H9 (cell line): ENCODE data around the gene DMD. TPM values are rescaled to one million over a fixed set of nuclear protein-coding genes. Genes with fewer than 3 reads are reported as not detected.

Experiments
- DNase-seq: peaks from one replicate; pipeline ENCODE4 v3.0.0-alpha.2; 2017
- H2AFZ ChIP-seq: one replicate; pipeline ENCODE4 v1.6.1; 2013; ENCODE audit warnings: mild to moderate bottlenecking, low read length, control low read depth, moderate library complexity
- H2AK5ac ChIP-seq: 2 replicates; pipeline ENCODE4 v1.6.1; 2013; ENCODE audit warnings: low read length, control low read depth, mixed read lengths; ENCODE audit not compliant: insufficient read length
- H2BK120ac ChIP-seq: one replicate; pipeline ENCODE4 v1.6.1; 2013; ENCODE audit warnings: low read depth, mild to moderate bottlenecking, low read length, control low read depth, inconsistent platforms; ENCODE audit not compliant: poor library complexity, severe bottlenecking
- H2BK12ac ChIP-seq: 2 replicates; pipeline ENCODE4 v1.6.1; 2013; ENCODE audit warnings: low read length, control low read depth, mixed read lengths, low read depth; ENCODE audit not compliant: insufficient read length
- H2BK15ac ChIP-seq: 2 replicates; pipeline ENCODE4 v1.6.1; 2013; ENCODE audit warnings: low read depth, low read length, control low read depth
- H2BK20ac ChIP-seq: one replicate; pipeline ENCODE4 v1.6.1; 2013; ENCODE audit warnings: low read depth, mild to moderate bottlenecking, low read length, control low read depth, inconsistent platforms; ENCODE audit not compliant: poor library complexity, severe bottlenecking
- H2BK5ac ChIP-seq: 2 replicates; pipeline ENCODE4 v1.6.1; 2013; ENCODE audit warnings: low read length, control low read depth, mixed read lengths; ENCODE audit not compliant: insufficient read length
- H3K14ac ChIP-seq: 2 replicates; pipeline ENCODE4 v1.6.1; 2013; ENCODE audit warnings: low read length, control low read depth; ENCODE audit not compliant: insufficient read depth
- H3K18ac ChIP-seq: 2 replicates; pipeline ENCODE4 v1.6.1; 2013; ENCODE audit warnings: low read depth, mild to moderate bottlenecking, mixed read lengths, low read length, control low read depth; ENCODE audit not compliant: insufficient read length
- H3K23ac ChIP-seq: 2 replicates; pipeline ENCODE4 v1.6.1; 2013; ENCODE audit warnings: low read length, control low read depth, mixed read lengths, low read depth; ENCODE audit not compliant: insufficient read length
- H3K23me2 ChIP-seq: 2 replicates; pipeline ENCODE4 v1.6.1; 2013; ENCODE audit warnings: low read depth, mild to moderate bottlenecking, mixed read lengths, low read length, control low read depth; ENCODE audit not compliant: insufficient read length, poor library complexity, severe bottlenecking
- H3K27ac ChIP-seq: 2 replicates; pipeline ENCODE4 v1.5.1; 2013; ENCODE audit warnings: low read length, control low read depth, mixed read lengths, low read depth; ENCODE audit not compliant: insufficient read length
- H3K27me3 ChIP-seq: 2 replicates; pipeline ENCODE4 v1.6.1; 2013; ENCODE audit warnings: low read length, control low read depth, inconsistent platforms; ENCODE audit not compliant: insufficient read depth
- H3K4ac ChIP-seq: 2 replicates; pipeline ENCODE4 v1.6.1; 2013; ENCODE audit warnings: low read depth, mild to moderate bottlenecking, control low read depth, inconsistent platforms, low read length, moderate library complexity
- H3K4me1 ChIP-seq: 2 replicates; pipeline ENCODE4 v1.6.1; 2013; ENCODE audit warnings: low read length, control low read depth, inconsistent platforms; ENCODE audit not compliant: insufficient read depth
- H3K4me2 ChIP-seq: 2 replicates; pipeline ENCODE4 v1.6.1; 2013; ENCODE audit warnings: low read length, control low read depth, mixed read lengths; ENCODE audit not compliant: insufficient read length, insufficient read depth
- H3K56ac ChIP-seq: 2 replicates; pipeline ENCODE4 v1.6.1; 2013; ENCODE audit warnings: low read depth, mild to moderate bottlenecking, mixed read lengths, low read length, control low read depth; ENCODE audit not compliant: insufficient read length
- H3K79me1 ChIP-seq: 2 replicates; pipeline ENCODE4 v1.6.1; 2013; ENCODE audit warnings: low read depth, mild to moderate bottlenecking, moderate library complexity, low read length, control low read depth, inconsistent platforms; ENCODE audit not compliant: insufficient read depth, poor library complexity, severe bottlenecking
- H3K79me2 ChIP-seq: 2 replicates; pipeline ENCODE4 v1.6.1; 2013; ENCODE audit warnings: low read length, control low read depth, inconsistent platforms; ENCODE audit not compliant: insufficient read depth
- H3K9ac ChIP-seq: 2 replicates; pipeline ENCODE4 v1.6.1; 2013; ENCODE audit warnings: low read length, control low read depth, mixed read lengths; ENCODE audit not compliant: insufficient read length; ENCODE audit errors: extremely low read depth
- H3K9me3 ChIP-seq: one replicate; pipeline ENCODE4 v1.6.1; 2013; ENCODE audit warnings: low read depth, low read length, inconsistent platforms; ENCODE audit not compliant: control insufficient read depth
- H3T11ph ChIP-seq: one replicate; pipeline ENCODE4 v1.6.1; 2013; ENCODE audit warnings: mild to moderate bottlenecking, low read length, control low read depth, inconsistent platforms
- H4K20me1 ChIP-seq: one replicate; pipeline ENCODE4 v1.6.1; 2013; ENCODE audit not compliant: control insufficient read depth, insufficient read length, insufficient read depth
- H4K5ac ChIP-seq: 2 replicates; pipeline ENCODE4 v1.6.1; 2013; ENCODE audit warnings: low read depth, mild to moderate bottlenecking, mixed read lengths, low read length, control low read depth; ENCODE audit not compliant: insufficient read length
- H4K8ac ChIP-seq: replicated peaks from 2 replicates; pipeline ENCODE4 v1.6.1; 2013; ENCODE audit warnings: low read length, control low read depth, mixed read lengths, low read depth; ENCODE audit not compliant: insufficient read length
- H4K91ac ChIP-seq: 2 replicates; pipeline ENCODE4 v1.6.1; 2013; ENCODE audit warnings: low read depth, mild to moderate bottlenecking, moderate library complexity, mixed read lengths, low read length, control low read depth; ENCODE audit not compliant: insufficient read length
- H3K27ac Mint-ChIP-seq, 3 experiments: 2 replicates in 2 of 3; 3 replicates in 1 of 3; pipeline ENCODE4 v1.8.0; 2020 to 2021; ENCODE audit warnings: mixed read lengths in 3 of 3, mild to moderate bottlenecking in 1 of 3, moderate library complexity in 1 of 3
- H3K27me3 Mint-ChIP-seq: 2 replicates; pipeline ENCODE4 v1.8.0; 2021; ENCODE audit warnings: low read depth, mild to moderate bottlenecking, moderate library complexity, mixed read lengths
- H3K36me3 Mint-ChIP-seq, 3 experiments: 2 replicates in 2 of 3; 3 replicates in 1 of 3; pipeline ENCODE4 v1.8.0; 2020 to 2021; ENCODE audit warnings: low read depth in 3 of 3, mixed read lengths in 3 of 3; ENCODE audit not compliant: insufficient read depth in 1 of 3
- H3K4me1 Mint-ChIP-seq, 2 experiments: 2 replicates each; pipeline ENCODE4 v1.8.0; 2020; ENCODE audit warnings: mixed read lengths in 2 of 2
- H3K4me3 Mint-ChIP-seq, 2 experiments: 2 replicates in 1 of 2; 3 replicates in 1 of 2; pipeline ENCODE4 v1.8.0; 2020 to 2021; ENCODE audit warnings: mild to moderate bottlenecking in 2 of 2, mixed read lengths in 2 of 2, moderate library complexity in 1 of 2
- H3K9me3 Mint-ChIP-seq, 2 experiments: 2 replicates in 1 of 2; 3 replicates in 1 of 2; pipeline ENCODE4 v1.8.0; 2020; ENCODE audit warnings: mild to moderate bottlenecking in 2 of 2, mixed read lengths in 2 of 2, moderate library complexity in 1 of 2
- WGBS: extraction: QIAGEN DNeasy Blood & Tissue Kit; methylation state at CpG from one replicate; pipeline ENCODE4 v1.1.7; 2013; ENCODE audit warnings: missing lambda C conversion rate, low lambda C conversion rate, mixed read lengths; ENCODE audit not compliant: insufficient read length; ENCODE audit errors: extremely low coverage; 5-methylcytosine and 5-hydroxymethylcytosine counted together
- total RNA-seq: library from RNA; stranded (reverse); gene quantifications from 2 replicates; pipeline ENCODE4 v1.2.1, GENCODE V29; 2021
- TF ChIP-seq, protein P1 (sequence below): fragments of 200-600 bp; sonication (generic); conservative IDR thresholded peaks from 3 replicates; pipeline ENCODE4 v1.8.0; 2021; ENCODE audit warnings: antibody characterized with exemption, mild to moderate bottlenecking

The DMD gene
- total RNA-seq, 1 experiment from 2014 or later, result 3.8 TPM

DNA sequence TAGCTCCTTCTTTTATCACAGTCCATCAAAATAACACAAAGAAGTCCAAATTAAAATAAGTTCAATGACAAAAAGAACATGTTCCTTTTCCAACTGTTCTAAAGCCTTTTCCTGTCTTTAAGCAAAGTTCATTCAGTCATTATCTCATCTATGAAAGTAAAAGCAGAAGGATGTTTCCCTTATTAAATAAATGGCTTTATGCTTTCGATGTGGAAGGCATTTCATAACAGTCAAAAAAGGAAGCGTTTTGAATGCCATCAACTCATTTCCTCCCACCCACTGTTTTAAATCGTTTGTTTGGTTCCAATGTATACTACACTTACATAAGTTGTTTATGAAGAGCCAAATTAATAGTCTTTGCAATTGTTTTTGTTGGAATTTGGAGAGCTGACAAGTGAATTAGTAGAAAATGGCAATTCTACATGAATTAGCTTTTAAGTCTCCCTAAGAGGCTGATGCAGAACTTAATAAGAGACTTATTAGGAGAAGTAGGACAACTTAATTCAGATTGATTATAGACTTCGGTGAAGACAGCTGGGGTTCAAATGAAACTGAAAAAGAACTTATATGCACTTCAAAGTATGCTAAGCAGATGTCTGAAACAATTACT lies 1746.9 kb downstream of the DMD start:
- TF ChIP-seq, protein P1, sequence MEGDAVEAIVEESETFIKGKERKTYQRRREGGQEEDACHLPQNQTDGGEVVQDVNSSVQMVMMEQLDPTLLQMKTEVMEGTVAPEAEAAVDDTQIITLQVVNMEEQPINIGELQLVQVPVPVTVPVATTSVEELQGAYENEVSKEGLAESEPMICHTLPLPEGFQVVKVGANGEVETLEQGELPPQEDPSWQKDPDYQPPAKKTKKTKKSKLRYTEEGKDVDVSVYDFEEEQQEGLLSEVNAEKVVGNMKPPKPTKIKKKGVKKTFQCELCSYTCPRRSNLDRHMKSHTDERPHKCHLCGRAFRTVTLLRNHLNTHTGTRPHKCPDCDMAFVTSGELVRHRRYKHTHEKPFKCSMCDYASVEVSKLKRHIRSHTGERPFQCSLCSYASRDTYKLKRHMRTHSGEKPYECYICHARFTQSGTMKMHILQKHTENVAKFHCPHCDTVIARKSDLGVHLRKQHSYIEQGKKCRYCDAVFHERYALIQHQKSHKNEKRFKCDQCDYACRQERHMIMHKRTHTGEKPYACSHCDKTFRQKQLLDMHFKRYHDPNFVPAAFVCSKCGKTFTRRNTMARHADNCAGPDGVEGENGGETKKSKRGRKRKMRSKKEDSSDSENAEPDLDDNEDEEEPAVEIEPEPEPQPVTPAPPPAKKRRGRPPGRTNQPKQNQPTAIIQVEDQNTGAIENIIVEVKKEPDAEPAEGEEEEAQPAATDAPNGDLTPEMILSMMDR, result no peak
- H3K4me2 ChIP-seq, result no peak overlapping the region
- H4K91ac ChIP-seq, result no peak overlapping the region
- Mint-ChIP-seq H3K36me3 (no peaks in the 10 kb centered on the region; a peak in 1 of 7 replicates), H3K27ac (no peak overlapping the region; a peak in 1 of 7 replicates), H3K4me3 (no peak overlapping the region), H3K4me1 (no peaks in the 10 kb centered on the region; a peak in 1 of 4 replicates), H3K27me3 (no peaks in the 10 kb centered on the region; the same call in 1 of the 2 replicates), H3K9me3 (peaks cover 66% of the 10 kb centered on the region in 2 experiments)
- no peak overlapping the region for H4K8ac ChIP-seq
- no peak overlapping the region for H3K4ac ChIP-seq
- no peak overlapping the region for H2AK5ac ChIP-seq
- no peak overlapping the region for H3K14ac ChIP-seq
- no peaks in the 10 kb centered on the region for H3K9me3 ChIP-seq
- H3K27ac ChIP-seq, result no peak overlapping the region
- H4K20me1 ChIP-seq, result no peaks in the 10 kb centered on the region
- DNase-seq, result no peak
- H2BK120ac ChIP-seq, result no peak overlapping the region
- no peak overlapping the region for H3K56ac ChIP-seq
- H2BK20ac ChIP-seq, result no peak overlapping the region
- no peak overlapping the region for H4K5ac ChIP-seq
- no peak overlapping the region for H2BK12ac ChIP-seq
- H3K23ac ChIP-seq, result no peak overlapping the region
- no peak overlapping the region for H3T11ph ChIP-seq
- H3K9ac ChIP-seq, result no peak overlapping the region
- no peak overlapping the region for H2AFZ ChIP-seq
- no peaks in the 10 kb centered on the region for H3K4me1 ChIP-seq
- H3K79me2 ChIP-seq, result no peaks in the 10 kb centered on the region
- no CpG with 5 or more reads among the region's 4 CpGs for whole genome bisulfite sequencing
- no peak overlapping the region for H2BK5ac ChIP-seq
- no peak overlapping the region for H2BK15ac ChIP-seq
- no peaks in the 10 kb centered on the region for H3K23me2 ChIP-seq
- H3K18ac ChIP-seq, result no peak overlapping the region
- H3K79me1 ChIP-seq, result no peaks in the 10 kb centered on the region
- no peaks in the 10 kb centered on the region for H3K27me3 ChIP-seq
